ENCODE measurements around the gene PPP1R14B.

The PPP1R14B gene

DNA sequence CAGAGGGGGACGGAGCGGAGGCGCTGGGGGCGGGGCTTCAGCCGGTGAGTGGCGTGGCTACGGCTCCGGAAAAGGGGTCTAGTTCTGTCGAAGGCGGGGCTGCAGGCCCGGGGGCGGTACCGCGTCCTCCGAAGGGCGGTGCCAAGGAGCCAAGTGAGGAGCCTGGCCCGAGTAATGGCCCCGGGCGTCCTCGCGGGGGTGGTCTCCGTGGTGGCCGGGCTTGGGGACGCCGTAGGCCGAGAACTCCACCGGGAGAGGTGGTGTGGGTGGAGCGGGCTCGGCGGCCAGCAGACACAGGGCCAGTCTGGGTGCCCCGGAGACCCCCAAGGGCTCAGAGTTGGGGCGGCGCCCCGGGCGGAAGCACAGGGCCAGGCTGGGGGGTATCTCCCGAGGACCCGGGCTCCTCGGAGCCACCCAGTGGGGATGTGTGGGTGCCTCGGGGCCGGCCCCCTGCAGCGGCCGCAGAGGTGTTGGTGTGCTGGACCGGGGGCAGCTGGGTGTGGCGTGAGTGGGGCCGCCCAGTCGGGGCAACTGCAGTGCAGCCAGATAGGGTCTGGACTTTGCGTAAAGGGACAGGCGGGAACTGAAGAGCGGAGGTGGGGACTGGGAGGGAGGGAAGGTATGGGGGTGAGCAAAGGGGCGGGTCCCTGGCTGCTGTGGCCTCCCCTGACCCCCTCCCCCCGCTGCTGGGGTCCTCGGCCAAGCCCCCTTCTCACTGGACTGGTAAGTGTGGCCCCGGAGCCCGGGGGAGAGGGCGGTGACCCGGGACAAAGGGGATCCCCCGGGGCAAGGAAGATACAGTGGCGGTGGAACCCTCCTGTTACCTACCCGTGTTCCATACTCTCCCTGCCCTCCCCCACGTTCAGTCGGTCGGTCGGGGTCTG is 5.0 kb downstream of the PPP1R14B start:
- TF ChIP-seq, protein P1, sequence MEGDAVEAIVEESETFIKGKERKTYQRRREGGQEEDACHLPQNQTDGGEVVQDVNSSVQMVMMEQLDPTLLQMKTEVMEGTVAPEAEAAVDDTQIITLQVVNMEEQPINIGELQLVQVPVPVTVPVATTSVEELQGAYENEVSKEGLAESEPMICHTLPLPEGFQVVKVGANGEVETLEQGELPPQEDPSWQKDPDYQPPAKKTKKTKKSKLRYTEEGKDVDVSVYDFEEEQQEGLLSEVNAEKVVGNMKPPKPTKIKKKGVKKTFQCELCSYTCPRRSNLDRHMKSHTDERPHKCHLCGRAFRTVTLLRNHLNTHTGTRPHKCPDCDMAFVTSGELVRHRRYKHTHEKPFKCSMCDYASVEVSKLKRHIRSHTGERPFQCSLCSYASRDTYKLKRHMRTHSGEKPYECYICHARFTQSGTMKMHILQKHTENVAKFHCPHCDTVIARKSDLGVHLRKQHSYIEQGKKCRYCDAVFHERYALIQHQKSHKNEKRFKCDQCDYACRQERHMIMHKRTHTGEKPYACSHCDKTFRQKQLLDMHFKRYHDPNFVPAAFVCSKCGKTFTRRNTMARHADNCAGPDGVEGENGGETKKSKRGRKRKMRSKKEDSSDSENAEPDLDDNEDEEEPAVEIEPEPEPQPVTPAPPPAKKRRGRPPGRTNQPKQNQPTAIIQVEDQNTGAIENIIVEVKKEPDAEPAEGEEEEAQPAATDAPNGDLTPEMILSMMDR (conservative IDR thresholded peaks at IDR 0.05) = no peak
- TF ChIP-seq ZFX (IDR thresholded peaks at IDR 0.05) = no peak
- H3K27ac ChIP-seq = peak overlapping the region; percentile 86

DNA sequence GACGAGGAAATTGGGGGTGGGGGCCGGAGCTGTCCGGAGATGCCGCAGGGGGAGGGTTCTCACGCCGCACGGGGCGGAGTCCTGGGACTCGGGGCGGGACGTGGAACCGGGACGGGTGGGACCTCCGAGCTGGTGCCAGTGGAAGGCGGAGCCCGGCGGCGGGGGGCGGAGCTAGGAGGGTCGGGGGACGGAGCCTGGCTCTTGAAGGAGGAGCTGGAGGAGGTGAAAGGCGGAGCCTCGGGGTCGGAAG is 5.6 kb downstream of the PPP1R14B start:
- TF ChIP-seq, protein P1 (conservative IDR thresholded peaks at IDR 0.05) = no peak
- TF ChIP-seq ZFX (IDR thresholded peaks at IDR 0.05) = no peak
- H3K27ac ChIP-seq = peak overlapping the region; percentile 86

DNA sequence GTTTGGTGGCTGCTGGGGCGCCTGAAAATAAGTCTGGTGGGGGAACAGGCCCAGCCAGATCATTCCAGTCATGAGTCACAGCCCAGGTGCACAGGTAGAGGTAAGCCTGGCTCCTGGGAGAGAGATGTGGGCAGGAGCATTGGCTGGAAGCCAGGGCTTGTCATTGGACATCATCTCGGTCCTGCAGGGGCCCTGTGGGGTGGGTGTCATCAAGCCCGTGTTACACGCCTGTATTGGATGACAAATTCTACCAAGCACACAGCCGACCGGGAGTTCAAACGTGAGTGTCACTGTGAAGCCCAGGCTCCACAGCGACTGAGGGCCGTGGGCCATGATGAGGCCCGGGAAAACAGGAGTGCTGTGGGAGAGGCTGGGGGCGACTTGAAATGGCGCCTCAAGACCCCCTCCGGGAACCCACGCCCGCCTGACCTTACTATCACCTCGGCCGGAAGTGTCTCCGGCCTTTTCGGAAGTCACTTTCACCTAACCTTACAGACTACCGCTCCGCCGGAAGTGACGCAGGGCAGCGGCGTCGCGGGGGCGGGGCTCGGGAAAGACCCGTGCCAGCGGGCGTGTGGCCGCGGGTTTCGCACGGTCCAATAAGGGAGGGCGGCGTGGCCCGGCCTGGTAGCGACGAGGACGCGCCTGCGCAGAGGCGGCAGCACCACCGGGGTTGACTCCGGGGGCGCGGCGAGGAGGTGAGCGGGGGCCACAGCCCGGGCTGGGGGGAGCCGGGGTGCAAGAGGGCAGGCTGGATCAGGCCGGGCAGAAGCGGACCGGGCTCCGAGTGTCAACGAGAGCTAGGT is 6.1 kb downstream of the PPP1R14B start, which contains the start of gene FKBP2:
FKBP2 (plus strand) TSS at position 661 of the 806 bp plus-strand sequence. CDS start 1,293 bp downstream, outside the sequence.
- peak within 1 kb of the TSS; percentile 86 for H3K27ac ChIP-seq
- TF ChIP-seq, protein P1 (conservative IDR thresholded peaks at IDR 0.05) = no peak
- no peak for TF ChIP-seq ZFX (IDR thresholded peaks at IDR 0.05)

DNA sequence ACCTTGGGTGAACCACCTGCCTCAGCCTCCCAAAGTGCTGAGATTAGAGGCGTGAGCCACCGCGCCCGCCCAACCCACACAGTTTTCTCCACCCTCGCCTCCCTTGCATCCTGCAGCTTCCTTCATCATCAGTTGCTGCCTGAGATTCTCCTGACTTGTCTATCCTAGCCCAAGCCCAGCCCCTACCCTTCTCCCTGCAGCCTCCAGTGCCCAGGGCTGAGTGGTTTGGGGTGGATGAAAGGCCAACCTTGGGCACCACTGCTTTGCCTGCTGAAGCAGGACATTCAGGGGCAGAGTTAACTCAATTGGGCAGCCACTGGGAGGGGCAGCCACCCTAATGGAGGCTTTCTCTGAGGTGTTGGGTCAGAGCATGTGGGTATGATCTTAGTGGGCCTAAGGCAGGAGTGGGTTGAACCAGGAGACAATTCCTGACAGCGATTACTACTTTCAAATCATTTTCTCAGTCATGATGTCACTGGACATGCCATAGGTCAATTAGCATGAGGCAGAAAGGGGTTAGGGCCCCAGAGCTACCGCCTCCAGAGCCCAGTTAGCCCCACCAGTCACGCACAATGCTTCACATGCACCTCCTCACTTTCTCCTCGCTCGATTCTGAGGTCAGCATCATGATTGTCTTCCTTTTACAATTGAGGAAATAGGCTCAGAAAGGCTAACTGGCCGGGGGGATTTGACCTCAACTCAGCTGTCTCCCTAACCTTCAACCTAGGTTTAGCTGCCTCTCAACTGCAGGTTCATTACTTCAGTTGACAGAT is 6.9 kb downstream of the PPP1R14B start:
- TF ChIP-seq, protein P1 (conservative IDR thresholded peaks at IDR 0.05) = no peak
- no peak for TF ChIP-seq ZFX (IDR thresholded peaks at IDR 0.05)
- H3K27ac ChIP-seq = peak overlapping the region; percentile 86

DNA sequence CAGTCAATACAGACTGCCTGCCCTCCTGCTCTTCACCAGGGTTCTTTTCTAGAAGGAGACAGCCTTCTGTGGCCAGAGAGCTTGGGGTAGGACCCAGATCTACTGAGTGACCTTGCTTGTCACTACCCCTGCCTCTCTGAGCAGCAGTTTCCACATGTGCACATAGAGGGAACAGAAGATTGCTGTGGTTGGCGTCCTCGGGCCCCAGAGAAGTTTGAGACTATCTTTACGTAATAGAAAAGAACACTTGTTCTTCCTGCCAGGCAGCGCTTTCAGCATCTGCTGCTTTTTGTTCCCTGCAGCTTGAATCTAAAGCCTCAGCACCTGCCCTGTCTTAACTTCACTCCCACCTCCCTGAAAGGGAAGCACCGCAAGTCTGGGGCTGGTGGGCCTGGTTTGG is 7.7 kb downstream of the PPP1R14B start:
- no peak overlapping the region for H3K27ac ChIP-seq
- TF ChIP-seq, protein P1 (conservative IDR thresholded peaks at IDR 0.05) = no peak

DNA sequence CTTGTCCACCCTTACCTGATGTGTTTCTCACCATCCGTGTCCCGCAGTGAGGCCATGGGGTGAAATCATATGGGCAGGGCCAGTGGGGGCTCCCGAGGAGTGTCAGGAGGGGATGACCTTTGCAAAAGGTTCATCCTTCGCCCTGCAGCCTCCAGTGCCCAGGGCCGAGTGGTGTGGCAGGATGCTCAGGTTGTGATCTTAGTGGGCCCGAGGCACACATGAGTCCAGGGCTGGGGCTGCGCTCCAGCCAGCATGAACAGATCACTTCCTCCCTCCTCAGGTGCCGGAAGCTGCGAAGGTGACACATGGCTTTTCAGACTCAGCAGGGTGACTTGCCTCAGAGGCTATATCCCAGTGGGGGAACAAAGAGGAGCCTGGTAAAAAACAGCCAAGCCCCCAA is 8.7 kb downstream of the PPP1R14B start:
- TF ChIP-seq, protein P1 (conservative IDR thresholded peaks at IDR 0.05) = no peak
- no peak for TF ChIP-seq ZFX (IDR thresholded peaks at IDR 0.05)
- H3K27ac ChIP-seq = peak overlapping the region; percentile 35; the same call in 1 of the 2 replicates

Data from C4-2B (cell line).